ENCODE data around the gene BAZ1A. TPM values are rescaled to one million over a fixed set of nuclear protein-coding genes. Genes with fewer than 3 reads are reported as not detected.

Gene BAZ1A
- total RNA-seq, 1 experiment from 2014 or later, result 17.8 TPM

- Histone ChIP-seq H3K23ac (ENCODE audit: insufficient read length, low read depth, low read length) (no peak overlapping the region), H2BK15ac (ENCODE audit: low read depth, low read length) (no peak overlapping the region), H3K9me3 (ENCODE audit: control insufficient read depth, low read depth, low read length) (no peaks in the 10 kb centered on the region), H3K9ac (ENCODE audit: extremely low read depth, insufficient read length, low read length) (no peak overlapping the region), H3K27me3 (ENCODE audit: insufficient read depth, low read length) (no peaks in the 10 kb centered on the region), H3K4ac (ENCODE audit: low read depth, low read length) (no peak overlapping the region), H3K56ac (ENCODE audit: insufficient read length, low read depth, low read length) (no peak overlapping the region), H4K8ac (replicated peaks; ENCODE audit: insufficient read length, low read depth, low read length) (no peak overlapping the region), H3K14ac (ENCODE audit: insufficient read depth, low read length) (no peak overlapping the region), H3K18ac (ENCODE audit: insufficient read length, low read depth, low read length) (no peak overlapping the region), H4K91ac (ENCODE audit: insufficient read length, low read depth, low read length) (no peak overlapping the region), H2BK20ac (ENCODE audit: low read depth, low read length, poor library complexity, severe bottlenecking) (no peak overlapping the region), H2AFZ (ENCODE audit: low read length) (no peak overlapping the region), H2BK5ac (ENCODE audit: insufficient read length, low read length) (no peak overlapping the region), H4K20me1 (ENCODE audit: control insufficient read depth, insufficient read depth, insufficient read length) (no peaks in the 10 kb centered on the region), H3K27ac (ENCODE audit: insufficient read length, low read depth, low read length) (no peak overlapping the region), H3K79me1 (ENCODE audit: insufficient read depth, low read depth, low read length, poor library complexity, severe bottlenecking) (no peaks in the 10 kb centered on the region), H3T11ph (ENCODE audit: low read length) (no peak overlapping the region), H3K4me2 (ENCODE audit: insufficient read depth, insufficient read length, low read length) (no peak overlapping the region), H3K79me2 (ENCODE audit: insufficient read depth, low read length) (no peaks in the 10 kb centered on the region), H3K23me2 (ENCODE audit: insufficient read length, low read depth, low read length, poor library complexity, severe bottlenecking) (no peaks in the 10 kb centered on the region), H4K5ac (ENCODE audit: insufficient read length, low read depth, low read length) (no peak overlapping the region), H2BK120ac (ENCODE audit: low read depth, low read length, poor library complexity, severe bottlenecking) (no peak overlapping the region), H2BK12ac (ENCODE audit: insufficient read length, low read depth, low read length) (no peak overlapping the region), H2AK5ac (ENCODE audit: insufficient read length, low read length) (no peak overlapping the region), H3K4me1 (ENCODE audit: insufficient read depth, low read length) (no peaks in the 10 kb centered on the region)
- no peak for DNase-seq
- Mint-ChIP-seq H3K36me3 (ENCODE audit: insufficient read depth in 1 of 3, low read depth in 3 of 3) (no peaks in the 10 kb centered on the region), H3K27me3 (ENCODE audit: low read depth) (no peaks in the 10 kb centered on the region), H3K9me3 (no peaks in the 10 kb centered on the region), H3K4me1 (peaks cover 2 to 3% of the 10 kb centered on the region in 2 experiments; a peak in 3 of 4 replicates), H3K4me3 (no peak overlapping the region), H3K27ac (no peak overlapping the region)
- WGBS (ENCODE audit: extremely low coverage, insufficient read length, low lambda C conversion rate), result no CpG with 5 or more reads among the region's 8 CpGs
- TF ChIP-seq CTCF (conservative IDR thresholded peaks at IDR 0.05), result no peak
Observed at GRCh38 chr14:34912966-34913365, 37.8 kb upstream of the BAZ1A start.
